HEK293 (cell line): ENCODE data around the gene SYNE3.
A peak's percentile ranks its signal among the peaks of the same experiment; 100 is the strongest.

Experiments
- CTCF ChIA-PET: fragments of 350-600 bp; formaldehyde crosslinking; extraction: SDS; loops from one replicate; lab custom pipeline; 2021; ENCODE audit warnings: antibody characterized with exemption; lab: Yijun Ruan, JAX
- POLR2A ChIA-PET: fragments of 300-600 bp; formaldehyde crosslinking; extraction: SDS; loops from one replicate; lab custom pipeline; 2020; ENCODE audit warnings: antibody characterized with exemption, inconsistent platforms; lab: Yijun Ruan, JAX
- H3K27ac ChIP-seq: fragments of 200-500 bp; sonication (Bioruptor generic); 2 replicates; pipeline ENCODE4 v1.5.1; 2014; ENCODE audit warnings: low read depth, low read length, control low read depth, inconsistent platforms; ENCODE audit errors: extremely low read depth
- H3K36me3 ChIP-seq, 2 experiments: fragments of 200-500 bp in 1 of 2; sonication (Bioruptor generic) in 1 of 2; 1 replicate in 1 of 2; 2 replicates in 1 of 2; pipeline ENCODE4 v1.5.1; 2014 to 2017; ENCODE audit warnings: inconsistent platforms in 2 of 2, low read length in 2 of 2; ENCODE audit not compliant: control insufficient read depth in 2 of 2, insufficient read depth in 1 of 2
- H3K4me1 ChIP-seq: fragments of 200-500 bp; sonication (Bioruptor generic); 2 replicates; pipeline ENCODE4 v1.5.1; 2014; ENCODE audit warnings: mild to moderate bottlenecking, low read length, inconsistent platforms; ENCODE audit not compliant: control insufficient read depth, insufficient read depth
- H3K4me3 ChIP-seq: 2 replicates; pipeline ENCODE4 v1.5.1; 2011; ENCODE audit warnings: low read depth, mild to moderate bottlenecking, control low read depth, low read length, moderate library complexity
- H3K9me3 ChIP-seq: fragments of 200-500 bp; sonication (Bioruptor generic); 2 replicates; pipeline ENCODE4 v1.5.1; 2014; ENCODE audit warnings: low read depth, low read length, inconsistent platforms; ENCODE audit not compliant: control insufficient read depth, insufficient read depth
- KLF1 ChIP-seq: fragments of 450-650 bp; formaldehyde crosslinking; IDR thresholded peaks from 2 replicates; pipeline ENCODE4 v1.5.1; 2016; ENCODE audit warnings: missing biosample characterization, missing genetic modification characterization
- KLF7 ChIP-seq: fragments of 450-650 bp; formaldehyde crosslinking; IDR thresholded peaks from 2 replicates; pipeline ENCODE4 v1.5.1; 2016; ENCODE audit warnings: missing biosample characterization, missing genetic modification characterization, borderline replicate concordance
- MYNN ChIP-seq: fragments of 450-650 bp; formaldehyde crosslinking; IDR thresholded peaks from 2 replicates; pipeline ENCODE4 v1.5.1; 2016; ENCODE audit warnings: missing biosample characterization, missing genetic modification characterization, borderline replicate concordance
- ZBTB17 ChIP-seq: fragments of 450-650 bp; formaldehyde crosslinking; IDR thresholded peaks from 2 replicates; pipeline ENCODE4 v1.5.1; 2016; ENCODE audit warnings: missing biosample characterization, missing genetic modification characterization
- ZIC2 ChIP-seq: fragments of 450-650 bp; formaldehyde crosslinking; IDR thresholded peaks from 2 replicates; pipeline ENCODE4 v1.5.1; 2016; ENCODE audit warnings: missing biosample characterization, missing genetic modification characterization
- ZNF211 ChIP-seq: fragments of 450-650 bp; formaldehyde crosslinking; IDR thresholded peaks from 2 replicates; pipeline ENCODE4 v1.5.1; 2016; ENCODE audit warnings: low read depth, missing biosample characterization, missing genetic modification characterization
- ZNF274 ChIP-seq, 2 experiments: fragments of 200-500 bp in 1 of 2; fragments of 450-650 bp in 1 of 2; sonication (Bioruptor generic) in 1 of 2; formaldehyde crosslinking in 1 of 2; IDR thresholded peaks; 2 replicates each; pipeline versions ENCODE4 v1.5.1 to v1.6.1; 2014 to 2016; ENCODE audit warnings: borderline replicate concordance in 1 of 2, inconsistent platforms in 1 of 2, low read length in 1 of 2, missing biosample characterization in 1 of 2, missing genetic modification characterization in 1 of 2
- ZNF324 ChIP-seq: fragments of 450-650 bp; formaldehyde crosslinking; IDR thresholded peaks from 2 replicates; pipeline ENCODE4 v1.5.1; 2016; ENCODE audit warnings: missing biosample characterization, missing genetic modification characterization
- ZNF335 ChIP-seq: fragments of 450-650 bp; formaldehyde crosslinking; conservative IDR thresholded peaks from 2 replicates; pipeline ENCODE4 v1.5.1; 2016; ENCODE audit warnings: missing biosample characterization, missing genetic modification characterization
- ZNF610 ChIP-seq: fragments of 450-650 bp; formaldehyde crosslinking; IDR thresholded peaks from 2 replicates; pipeline ENCODE4 v1.5.1; 2016; ENCODE audit warnings: missing biosample characterization, missing genetic modification characterization, borderline replicate concordance
- ZNF677 ChIP-seq: fragments of 450-650 bp; IDR thresholded peaks from 2 replicates; pipeline ENCODE4 v1.5.0; 2018; ENCODE audit warnings: missing biosample characterization, mild to moderate bottlenecking, missing genetic modification characterization, moderate library complexity
- TF ChIP-seq, protein P1 (sequence below): fragments of 450-650 bp; formaldehyde crosslinking; conservative IDR thresholded peaks from 2 replicates; pipeline ENCODE4 v1.5.1; 2016; ENCODE audit warnings: low read depth, missing biosample characterization, missing genetic modification characterization
- TF ChIP-seq, protein P2 (sequence below): fragments of 450-650 bp; formaldehyde crosslinking; IDR thresholded peaks from 2 replicates; pipeline ENCODE4 v1.5.1; 2017; ENCODE audit warnings: missing biosample characterization, missing genetic modification characterization
- TF ChIP-seq, protein P3 (sequence below): fragments of 450-650 bp; formaldehyde crosslinking; IDR thresholded peaks from 2 replicates; pipeline ENCODE4 v1.5.1; 2016; ENCODE audit warnings: missing biosample characterization, missing genetic modification characterization
- TF ChIP-seq, protein P4 (sequence below): fragments of 450-650 bp; formaldehyde crosslinking; IDR thresholded peaks from 2 replicates; pipeline ENCODE4 v1.5.1; 2016; ENCODE audit warnings: missing biosample characterization, missing genetic modification characterization
- TF ChIP-seq, protein P5 (sequence below): fragments of 450-650 bp; formaldehyde crosslinking; IDR thresholded peaks from 2 replicates; pipeline ENCODE4 v1.5.0; 2017; ENCODE audit warnings: missing biosample characterization, missing genetic modification characterization, borderline replicate concordance

Gene SYNE3

DNA sequence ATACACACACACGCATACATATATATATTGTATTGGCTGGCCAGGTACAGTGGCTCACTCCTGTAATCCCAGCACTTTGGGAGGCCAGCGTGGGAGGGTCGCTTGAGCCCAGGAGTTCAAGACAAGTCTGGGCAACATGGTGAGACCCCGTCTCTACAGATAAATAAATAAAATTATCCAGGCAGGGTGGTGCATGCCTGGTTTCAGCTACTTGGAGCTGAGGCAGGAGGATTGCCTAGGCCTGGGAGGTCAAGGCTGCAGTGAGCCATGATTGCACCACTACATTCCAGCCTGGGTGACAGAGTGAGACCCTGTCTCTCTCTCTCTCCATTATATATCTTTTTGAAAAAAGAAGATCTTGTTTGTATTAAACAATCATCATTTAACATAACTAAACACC lies 4.6 kb upstream of the SYNE3 start:
- peaks cover 12% of the 10 kb centered on the region for H3K4me1 ChIP-seq
- no peak overlapping the region for H3K27ac ChIP-seq
- H3K9me3 ChIP-seq: no peaks in the 10 kb centered on the region
- ChIA-PET POLR2A (no interaction called here), CTCF (interaction anchor here (0.8 kb wide), 1 partner anchor 76 kb away, joined by 3 read pairs; no protein-coding TSS in a partner anchor)
- no peak overlapping the region for H3K4me3 ChIP-seq
- TF ChIP-seq ZNF335 (tag by site-specific recombination) (no peak), ZNF677 (tag by site-specific recombination) (no peak)
- no peaks in the 10 kb centered on the region for H3K36me3 ChIP-seq

DNA sequence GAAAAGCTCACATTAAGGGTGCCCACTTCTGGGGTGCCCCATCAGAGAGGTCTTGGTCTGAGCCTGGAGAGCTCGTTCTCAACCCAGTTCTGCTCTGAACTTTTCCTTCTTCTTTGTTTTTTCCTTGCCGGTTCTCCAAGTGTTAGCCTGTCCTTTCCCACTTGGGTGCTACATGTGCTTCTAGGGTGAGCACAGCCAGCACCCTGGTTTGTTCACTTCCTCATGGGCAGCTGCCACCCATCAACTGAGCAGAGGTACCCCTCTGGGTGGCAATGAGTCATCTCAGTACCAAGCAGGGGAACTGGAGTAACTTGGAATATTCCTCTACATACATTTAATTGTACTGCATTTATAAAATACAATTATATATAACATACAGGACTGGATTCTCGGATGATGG lies 3.9 kb upstream of the SYNE3 start:
- Histone ChIP-seq H3K4me1 (peaks cover 14% of the 10 kb centered on the region), H3K4me3 (no peak overlapping the region), H3K27ac (no peak overlapping the region), H3K36me3 (no peaks in the 10 kb centered on the region), H3K9me3 (no peaks in the 10 kb centered on the region)
- POLR2A ChIA-PET: no interaction called here
- CTCF ChIA-PET: interaction anchor here (0.8 to 1.1 kb wide), 2 partner anchors 75 to 78 kb away, joined by 3 to 5 read pairs; no protein-coding TSS in a partner anchor
- TF ChIP-seq, protein P1, sequence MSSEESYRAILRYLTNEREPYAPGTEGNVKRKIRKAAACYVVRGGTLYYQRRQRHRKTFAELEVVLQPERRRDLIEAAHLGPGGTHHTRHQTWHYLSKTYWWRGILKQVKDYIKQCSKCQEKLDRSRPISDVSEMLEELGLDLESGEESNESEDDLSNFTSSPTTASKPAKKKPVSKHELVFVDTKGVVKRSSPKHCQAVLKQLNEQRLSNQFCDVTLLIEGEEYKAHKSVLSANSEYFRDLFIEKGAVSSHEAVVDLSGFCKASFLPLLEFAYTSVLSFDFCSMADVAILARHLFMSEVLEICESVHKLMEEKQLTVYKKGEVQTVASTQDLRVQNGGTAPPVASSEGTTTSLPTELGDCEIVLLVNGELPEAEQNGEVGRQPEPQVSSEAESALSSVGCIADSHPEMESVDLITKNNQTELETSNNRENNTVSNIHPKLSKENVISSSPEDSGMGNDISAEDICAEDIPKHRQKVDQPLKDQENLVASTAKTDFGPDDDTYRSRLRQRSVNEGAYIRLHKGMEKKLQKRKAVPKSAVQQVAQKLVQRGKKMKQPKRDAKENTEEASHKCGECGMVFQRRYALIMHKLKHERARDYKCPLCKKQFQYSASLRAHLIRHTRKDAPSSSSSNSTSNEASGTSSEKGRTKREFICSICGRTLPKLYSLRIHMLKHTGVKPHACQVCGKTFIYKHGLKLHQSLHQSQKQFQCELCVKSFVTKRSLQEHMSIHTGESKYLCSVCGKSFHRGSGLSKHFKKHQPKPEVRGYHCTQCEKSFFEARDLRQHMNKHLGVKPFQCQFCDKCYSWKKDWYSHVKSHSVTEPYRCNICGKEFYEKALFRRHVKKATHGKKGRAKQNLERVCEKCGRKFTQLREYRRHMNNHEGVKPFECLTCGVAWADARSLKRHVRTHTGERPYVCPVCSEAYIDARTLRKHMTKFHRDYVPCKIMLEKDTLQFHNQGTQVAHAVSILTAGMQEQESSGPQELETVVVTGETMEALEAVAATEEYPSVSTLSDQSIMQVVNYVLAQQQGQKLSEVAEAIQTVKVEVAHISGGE (tag by site-specific recombination): no peak
- peak; percentile 32 for TF ChIP-seq ZIC2 (tag by site-specific recombination)

DNA sequence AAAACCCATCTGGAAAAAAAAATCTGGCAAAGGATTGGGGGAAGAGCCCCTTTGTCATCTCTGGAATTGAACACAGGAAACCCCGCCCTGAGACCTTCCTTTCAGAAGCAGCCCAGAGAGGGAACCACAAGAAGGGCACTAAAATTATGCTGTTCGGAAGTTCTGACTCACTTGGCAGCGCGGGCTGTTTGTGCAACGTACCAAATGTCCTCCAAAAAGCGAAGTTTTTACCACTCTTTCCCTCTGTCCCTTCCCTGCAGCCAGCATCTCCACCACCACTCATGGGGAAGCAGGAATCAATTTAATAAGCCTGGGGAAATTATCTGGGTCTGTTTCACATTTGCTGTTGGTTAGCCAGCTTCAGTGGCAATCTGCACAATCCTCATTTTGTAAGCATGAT lies 3.2 kb upstream of the SYNE3 start:
- ChIA-PET CTCF (interaction anchor here (0.6 to 2.3 kb wide), 3 partner anchors 8 to 77 kb away, joined by 3 to 11 read pairs (median 5); no protein-coding TSS in a partner anchor), POLR2A (no interaction called here)
- TF ChIP-seq, protein P2, sequence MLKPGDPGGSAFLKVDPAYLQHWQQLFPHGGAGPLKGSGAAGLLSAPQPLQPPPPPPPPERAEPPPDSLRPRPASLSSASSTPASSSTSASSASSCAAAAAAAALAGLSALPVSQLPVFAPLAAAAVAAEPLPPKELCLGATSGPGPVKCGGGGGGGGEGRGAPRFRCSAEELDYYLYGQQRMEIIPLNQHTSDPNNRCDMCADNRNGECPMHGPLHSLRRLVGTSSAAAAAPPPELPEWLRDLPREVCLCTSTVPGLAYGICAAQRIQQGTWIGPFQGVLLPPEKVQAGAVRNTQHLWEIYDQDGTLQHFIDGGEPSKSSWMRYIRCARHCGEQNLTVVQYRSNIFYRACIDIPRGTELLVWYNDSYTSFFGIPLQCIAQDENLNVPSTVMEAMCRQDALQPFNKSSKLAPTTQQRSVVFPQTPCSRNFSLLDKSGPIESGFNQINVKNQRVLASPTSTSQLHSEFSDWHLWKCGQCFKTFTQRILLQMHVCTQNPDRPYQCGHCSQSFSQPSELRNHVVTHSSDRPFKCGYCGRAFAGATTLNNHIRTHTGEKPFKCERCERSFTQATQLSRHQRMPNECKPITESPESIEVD (tag by site-specific recombination): no peak
- TF ChIP-seq ZBTB17: no peak
- no peak for TF ChIP-seq ZNF211 (tag by site-specific recombination)
- no peak for TF ChIP-seq ZNF274 (IDR thresholded peaks at IDR 0.05; ENCODE audit: low read length)
- no peak for TF ChIP-seq ZNF274 (tag by site-specific recombination; IDR thresholded peaks at IDR 0.05; ENCODE audit: borderline replicate concordance)
- TF ChIP-seq, protein P3, sequence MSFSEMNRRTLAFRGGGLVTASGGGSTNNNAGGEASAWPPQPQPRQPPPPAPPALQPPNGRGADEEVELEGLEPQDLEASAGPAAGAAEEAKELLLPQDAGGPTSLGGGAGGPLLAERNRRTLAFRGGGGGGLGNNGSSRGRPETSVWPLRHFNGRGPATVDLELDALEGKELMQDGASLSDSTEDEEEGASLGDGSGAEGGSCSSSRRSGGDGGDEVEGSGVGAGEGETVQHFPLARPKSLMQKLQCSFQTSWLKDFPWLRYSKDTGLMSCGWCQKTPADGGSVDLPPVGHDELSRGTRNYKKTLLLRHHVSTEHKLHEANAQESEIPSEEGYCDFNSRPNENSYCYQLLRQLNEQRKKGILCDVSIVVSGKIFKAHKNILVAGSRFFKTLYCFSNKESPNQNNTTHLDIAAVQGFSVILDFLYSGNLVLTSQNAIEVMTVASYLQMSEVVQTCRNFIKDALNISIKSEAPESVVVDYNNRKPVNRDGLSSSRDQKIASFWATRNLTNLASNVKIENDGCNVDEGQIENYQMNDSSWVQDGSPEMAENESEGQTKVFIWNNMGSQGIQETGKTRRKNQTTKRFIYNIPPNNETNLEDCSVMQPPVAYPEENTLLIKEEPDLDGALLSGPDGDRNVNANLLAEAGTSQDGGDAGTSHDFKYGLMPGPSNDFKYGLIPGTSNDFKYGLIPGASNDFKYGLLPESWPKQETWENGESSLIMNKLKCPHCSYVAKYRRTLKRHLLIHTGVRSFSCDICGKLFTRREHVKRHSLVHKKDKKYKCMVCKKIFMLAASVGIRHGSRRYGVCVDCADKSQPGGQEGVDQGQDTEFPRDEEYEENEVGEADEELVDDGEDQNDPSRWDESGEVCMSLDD: no peak
- TF ChIP-seq KLF1 (tag by site-specific recombination): no peak
- no peak for TF ChIP-seq KLF7 (tag by site-specific recombination)
- no peak for TF ChIP-seq MYNN (tag by site-specific recombination)
- no peak for TF ChIP-seq ZNF610
- TF ChIP-seq, protein P4, sequence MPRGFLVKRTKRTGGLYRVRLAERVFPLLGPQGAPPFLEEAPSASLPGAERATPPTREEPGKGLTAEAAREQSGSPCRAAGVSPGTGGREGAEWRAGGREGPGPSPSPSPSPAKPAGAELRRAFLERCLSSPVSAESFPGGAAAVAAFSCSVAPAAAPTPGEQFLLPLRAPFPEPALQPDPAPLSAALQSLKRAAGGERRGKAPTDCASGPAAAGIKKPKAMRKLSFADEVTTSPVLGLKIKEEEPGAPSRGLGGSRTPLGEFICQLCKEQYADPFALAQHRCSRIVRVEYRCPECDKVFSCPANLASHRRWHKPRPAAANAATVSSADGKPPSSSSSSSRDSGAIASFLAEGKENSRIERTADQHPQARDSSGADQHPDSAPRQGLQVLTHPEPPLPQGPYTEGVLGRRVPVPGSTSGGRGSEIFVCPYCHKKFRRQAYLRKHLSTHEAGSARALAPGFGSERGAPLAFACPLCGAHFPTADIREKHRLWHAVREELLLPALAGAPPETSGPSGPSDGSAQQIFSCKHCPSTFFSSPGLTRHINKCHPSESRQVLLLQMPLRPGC (tag by site-specific recombination): no peak
- TF ChIP-seq ZNF324: no peak
- TF ChIP-seq, protein P5, sequence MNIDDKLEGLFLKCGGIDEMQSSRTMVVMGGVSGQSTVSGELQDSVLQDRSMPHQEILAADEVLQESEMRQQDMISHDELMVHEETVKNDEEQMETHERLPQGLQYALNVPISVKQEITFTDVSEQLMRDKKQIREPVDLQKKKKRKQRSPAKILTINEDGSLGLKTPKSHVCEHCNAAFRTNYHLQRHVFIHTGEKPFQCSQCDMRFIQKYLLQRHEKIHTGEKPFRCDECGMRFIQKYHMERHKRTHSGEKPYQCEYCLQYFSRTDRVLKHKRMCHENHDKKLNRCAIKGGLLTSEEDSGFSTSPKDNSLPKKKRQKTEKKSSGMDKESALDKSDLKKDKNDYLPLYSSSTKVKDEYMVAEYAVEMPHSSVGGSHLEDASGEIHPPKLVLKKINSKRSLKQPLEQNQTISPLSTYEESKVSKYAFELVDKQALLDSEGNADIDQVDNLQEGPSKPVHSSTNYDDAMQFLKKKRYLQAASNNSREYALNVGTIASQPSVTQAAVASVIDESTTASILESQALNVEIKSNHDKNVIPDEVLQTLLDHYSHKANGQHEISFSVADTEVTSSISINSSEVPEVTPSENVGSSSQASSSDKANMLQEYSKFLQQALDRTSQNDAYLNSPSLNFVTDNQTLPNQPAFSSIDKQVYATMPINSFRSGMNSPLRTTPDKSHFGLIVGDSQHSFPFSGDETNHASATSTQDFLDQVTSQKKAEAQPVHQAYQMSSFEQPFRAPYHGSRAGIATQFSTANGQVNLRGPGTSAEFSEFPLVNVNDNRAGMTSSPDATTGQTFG (tag by site-specific recombination): no peak
- Histone ChIP-seq H3K36me3 (no peaks in the 10 kb centered on the region), H3K4me1 (peaks cover 16% of the 10 kb centered on the region), H3K27ac (no peak overlapping the region), H3K4me3 (no peak overlapping the region), H3K9me3 (no peaks in the 10 kb centered on the region)
